ENCODE data around the gene OSBP.

DNA sequence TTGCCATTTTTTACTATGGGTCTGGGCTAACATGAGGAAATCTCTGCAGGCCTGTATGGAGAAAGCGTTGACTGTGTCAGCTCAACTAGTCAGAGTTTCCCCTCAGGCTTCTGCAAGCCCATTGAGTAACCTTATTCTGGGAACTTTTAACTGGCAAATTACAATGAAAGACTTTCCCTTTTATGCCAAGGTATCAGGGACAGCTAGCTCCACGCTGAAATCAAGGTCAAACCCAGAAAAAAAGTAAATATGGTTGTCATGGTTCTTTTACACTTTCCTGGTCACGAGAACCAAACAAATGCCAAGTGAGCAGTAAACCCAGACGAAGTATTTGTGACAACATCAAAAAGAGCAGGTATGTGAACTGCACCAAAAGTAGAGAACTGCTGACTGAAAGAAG lies 13.8 kb downstream of the OSBP start:
- TF ChIP-seq, protein P1, sequence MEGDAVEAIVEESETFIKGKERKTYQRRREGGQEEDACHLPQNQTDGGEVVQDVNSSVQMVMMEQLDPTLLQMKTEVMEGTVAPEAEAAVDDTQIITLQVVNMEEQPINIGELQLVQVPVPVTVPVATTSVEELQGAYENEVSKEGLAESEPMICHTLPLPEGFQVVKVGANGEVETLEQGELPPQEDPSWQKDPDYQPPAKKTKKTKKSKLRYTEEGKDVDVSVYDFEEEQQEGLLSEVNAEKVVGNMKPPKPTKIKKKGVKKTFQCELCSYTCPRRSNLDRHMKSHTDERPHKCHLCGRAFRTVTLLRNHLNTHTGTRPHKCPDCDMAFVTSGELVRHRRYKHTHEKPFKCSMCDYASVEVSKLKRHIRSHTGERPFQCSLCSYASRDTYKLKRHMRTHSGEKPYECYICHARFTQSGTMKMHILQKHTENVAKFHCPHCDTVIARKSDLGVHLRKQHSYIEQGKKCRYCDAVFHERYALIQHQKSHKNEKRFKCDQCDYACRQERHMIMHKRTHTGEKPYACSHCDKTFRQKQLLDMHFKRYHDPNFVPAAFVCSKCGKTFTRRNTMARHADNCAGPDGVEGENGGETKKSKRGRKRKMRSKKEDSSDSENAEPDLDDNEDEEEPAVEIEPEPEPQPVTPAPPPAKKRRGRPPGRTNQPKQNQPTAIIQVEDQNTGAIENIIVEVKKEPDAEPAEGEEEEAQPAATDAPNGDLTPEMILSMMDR (IDR thresholded peaks at IDR 0.05): no peak
- TF ChIP-seq, protein P2, sequence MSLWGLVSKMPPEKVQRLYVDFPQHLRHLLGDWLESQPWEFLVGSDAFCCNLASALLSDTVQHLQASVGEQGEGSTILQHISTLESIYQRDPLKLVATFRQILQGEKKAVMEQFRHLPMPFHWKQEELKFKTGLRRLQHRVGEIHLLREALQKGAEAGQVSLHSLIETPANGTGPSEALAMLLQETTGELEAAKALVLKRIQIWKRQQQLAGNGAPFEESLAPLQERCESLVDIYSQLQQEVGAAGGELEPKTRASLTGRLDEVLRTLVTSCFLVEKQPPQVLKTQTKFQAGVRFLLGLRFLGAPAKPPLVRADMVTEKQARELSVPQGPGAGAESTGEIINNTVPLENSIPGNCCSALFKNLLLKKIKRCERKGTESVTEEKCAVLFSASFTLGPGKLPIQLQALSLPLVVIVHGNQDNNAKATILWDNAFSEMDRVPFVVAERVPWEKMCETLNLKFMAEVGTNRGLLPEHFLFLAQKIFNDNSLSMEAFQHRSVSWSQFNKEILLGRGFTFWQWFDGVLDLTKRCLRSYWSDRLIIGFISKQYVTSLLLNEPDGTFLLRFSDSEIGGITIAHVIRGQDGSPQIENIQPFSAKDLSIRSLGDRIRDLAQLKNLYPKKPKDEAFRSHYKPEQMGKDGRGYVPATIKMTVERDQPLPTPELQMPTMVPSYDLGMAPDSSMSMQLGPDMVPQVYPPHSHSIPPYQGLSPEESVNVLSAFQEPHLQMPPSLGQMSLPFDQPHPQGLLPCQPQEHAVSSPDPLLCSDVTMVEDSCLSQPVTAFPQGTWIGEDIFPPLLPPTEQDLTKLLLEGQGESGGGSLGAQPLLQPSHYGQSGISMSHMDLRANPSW (CRISPR knock-in tag; conservative IDR thresholded peaks at IDR 0.05; ENCODE audit: low read depth): no peak
- TF ChIP-seq ELF4 (CRISPR knock-in tag; IDR thresholded peaks at IDR 0.05; ENCODE audit: low read depth) (no peak), SMAD4 (CRISPR knock-in tag; IDR thresholded peaks at IDR 0.05) (no peak), ESRRA (CRISPR knock-in tag; IDR thresholded peaks at IDR 0.05; ENCODE audit: borderline replicate concordance) (no peak), ZNF138 (CRISPR knock-in tag; conservative IDR thresholded peaks at IDR 0.05) (no peak), GABPB1 (CRISPR knock-in tag; IDR thresholded peaks at IDR 0.05) (no peak)
- TF ChIP-seq, protein P3, sequence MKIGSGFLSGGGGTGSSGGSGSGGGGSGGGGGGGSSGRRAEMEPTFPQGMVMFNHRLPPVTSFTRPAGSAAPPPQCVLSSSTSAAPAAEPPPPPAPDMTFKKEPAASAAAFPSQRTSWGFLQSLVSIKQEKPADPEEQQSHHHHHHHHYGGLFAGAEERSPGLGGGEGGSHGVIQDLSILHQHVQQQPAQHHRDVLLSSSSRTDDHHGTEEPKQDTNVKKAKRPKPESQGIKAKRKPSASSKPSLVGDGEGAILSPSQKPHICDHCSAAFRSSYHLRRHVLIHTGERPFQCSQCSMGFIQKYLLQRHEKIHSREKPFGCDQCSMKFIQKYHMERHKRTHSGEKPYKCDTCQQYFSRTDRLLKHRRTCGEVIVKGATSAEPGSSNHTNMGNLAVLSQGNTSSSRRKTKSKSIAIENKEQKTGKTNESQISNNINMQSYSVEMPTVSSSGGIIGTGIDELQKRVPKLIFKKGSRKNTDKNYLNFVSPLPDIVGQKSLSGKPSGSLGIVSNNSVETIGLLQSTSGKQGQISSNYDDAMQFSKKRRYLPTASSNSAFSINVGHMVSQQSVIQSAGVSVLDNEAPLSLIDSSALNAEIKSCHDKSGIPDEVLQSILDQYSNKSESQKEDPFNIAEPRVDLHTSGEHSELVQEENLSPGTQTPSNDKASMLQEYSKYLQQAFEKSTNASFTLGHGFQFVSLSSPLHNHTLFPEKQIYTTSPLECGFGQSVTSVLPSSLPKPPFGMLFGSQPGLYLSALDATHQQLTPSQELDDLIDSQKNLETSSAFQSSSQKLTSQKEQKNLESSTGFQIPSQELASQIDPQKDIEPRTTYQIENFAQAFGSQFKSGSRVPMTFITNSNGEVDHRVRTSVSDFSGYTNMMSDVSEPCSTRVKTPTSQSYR (CRISPR knock-in tag; IDR thresholded peaks at IDR 0.05): no peak
- TF ChIP-seq, protein P4, sequence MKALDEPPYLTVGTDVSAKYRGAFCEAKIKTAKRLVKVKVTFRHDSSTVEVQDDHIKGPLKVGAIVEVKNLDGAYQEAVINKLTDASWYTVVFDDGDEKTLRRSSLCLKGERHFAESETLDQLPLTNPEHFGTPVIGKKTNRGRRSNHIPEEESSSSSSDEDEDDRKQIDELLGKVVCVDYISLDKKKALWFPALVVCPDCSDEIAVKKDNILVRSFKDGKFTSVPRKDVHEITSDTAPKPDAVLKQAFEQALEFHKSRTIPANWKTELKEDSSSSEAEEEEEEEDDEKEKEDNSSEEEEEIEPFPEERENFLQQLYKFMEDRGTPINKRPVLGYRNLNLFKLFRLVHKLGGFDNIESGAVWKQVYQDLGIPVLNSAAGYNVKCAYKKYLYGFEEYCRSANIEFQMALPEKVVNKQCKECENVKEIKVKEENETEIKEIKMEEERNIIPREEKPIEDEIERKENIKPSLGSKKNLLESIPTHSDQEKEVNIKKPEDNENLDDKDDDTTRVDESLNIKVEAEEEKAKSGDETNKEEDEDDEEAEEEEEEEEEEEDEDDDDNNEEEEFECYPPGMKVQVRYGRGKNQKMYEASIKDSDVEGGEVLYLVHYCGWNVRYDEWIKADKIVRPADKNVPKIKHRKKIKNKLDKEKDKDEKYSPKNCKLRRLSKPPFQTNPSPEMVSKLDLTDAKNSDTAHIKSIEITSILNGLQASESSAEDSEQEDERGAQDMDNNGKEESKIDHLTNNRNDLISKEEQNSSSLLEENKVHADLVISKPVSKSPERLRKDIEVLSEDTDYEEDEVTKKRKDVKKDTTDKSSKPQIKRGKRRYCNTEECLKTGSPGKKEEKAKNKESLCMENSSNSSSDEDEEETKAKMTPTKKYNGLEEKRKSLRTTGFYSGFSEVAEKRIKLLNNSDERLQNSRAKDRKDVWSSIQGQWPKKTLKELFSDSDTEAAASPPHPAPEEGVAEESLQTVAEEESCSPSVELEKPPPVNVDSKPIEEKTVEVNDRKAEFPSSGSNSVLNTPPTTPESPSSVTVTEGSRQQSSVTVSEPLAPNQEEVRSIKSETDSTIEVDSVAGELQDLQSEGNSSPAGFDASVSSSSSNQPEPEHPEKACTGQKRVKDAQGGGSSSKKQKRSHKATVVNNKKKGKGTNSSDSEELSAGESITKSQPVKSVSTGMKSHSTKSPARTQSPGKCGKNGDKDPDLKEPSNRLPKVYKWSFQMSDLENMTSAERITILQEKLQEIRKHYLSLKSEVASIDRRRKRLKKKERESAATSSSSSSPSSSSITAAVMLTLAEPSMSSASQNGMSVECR (CRISPR knock-in tag; IDR thresholded peaks at IDR 0.05; ENCODE audit: borderline replicate concordance): no peak
- TF ChIP-seq, protein P5, sequence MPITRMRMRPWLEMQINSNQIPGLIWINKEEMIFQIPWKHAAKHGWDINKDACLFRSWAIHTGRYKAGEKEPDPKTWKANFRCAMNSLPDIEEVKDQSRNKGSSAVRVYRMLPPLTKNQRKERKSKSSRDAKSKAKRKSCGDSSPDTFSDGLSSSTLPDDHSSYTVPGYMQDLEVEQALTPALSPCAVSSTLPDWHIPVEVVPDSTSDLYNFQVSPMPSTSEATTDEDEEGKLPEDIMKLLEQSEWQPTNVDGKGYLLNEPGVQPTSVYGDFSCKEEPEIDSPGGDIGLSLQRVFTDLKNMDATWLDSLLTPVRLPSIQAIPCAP (CRISPR knock-in tag; IDR thresholded peaks at IDR 0.05): no peak
- TF ChIP-seq, protein P6, sequence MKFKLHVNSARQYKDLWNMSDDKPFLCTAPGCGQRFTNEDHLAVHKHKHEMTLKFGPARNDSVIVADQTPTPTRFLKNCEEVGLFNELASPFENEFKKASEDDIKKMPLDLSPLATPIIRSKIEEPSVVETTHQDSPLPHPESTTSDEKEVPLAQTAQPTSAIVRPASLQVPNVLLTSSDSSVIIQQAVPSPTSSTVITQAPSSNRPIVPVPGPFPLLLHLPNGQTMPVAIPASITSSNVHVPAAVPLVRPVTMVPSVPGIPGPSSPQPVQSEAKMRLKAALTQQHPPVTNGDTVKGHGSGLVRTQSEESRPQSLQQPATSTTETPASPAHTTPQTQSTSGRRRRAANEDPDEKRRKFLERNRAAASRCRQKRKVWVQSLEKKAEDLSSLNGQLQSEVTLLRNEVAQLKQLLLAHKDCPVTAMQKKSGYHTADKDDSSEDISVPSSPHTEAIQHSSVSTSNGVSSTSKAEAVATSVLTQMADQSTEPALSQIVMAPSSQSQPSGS (CRISPR knock-in tag; IDR thresholded peaks at IDR 0.05; ENCODE audit: borderline replicate concordance, low read depth): no peak
